Transverse colon (tissue), 3 donors: ENCODE data around the gene TBC1D16.

Experiments used
- EP300 ChIP-seq: sonication (generic); formaldehyde crosslinking; IDR thresholded peaks from one replicate; pipeline ENCODE4 v1.6.1; 2017; ENCODE audit warnings: antibody characterized with exemption, low read depth
- POLR2A ChIP-seq: fragments of 450-650 bp; IDR thresholded peaks from one replicate; pipeline ENCODE4 v1.6.1; 2016; ENCODE audit warnings: antibody characterized with exemption, mild to moderate bottlenecking, moderate library complexity
- TF ChIP-seq, protein P1 (sequence below), 5 experiments: fragments of 200-600 bp in 3 of 5; fragments of 450-650 bp in 2 of 5; sonication (generic) in 3 of 5; IDR thresholded peaks; 1 replicate in 2 of 5; 2 replicates in 3 of 5; pipeline ENCODE4 v1.5.1; 2016 to 2017; ENCODE audit warnings: antibody characterized with exemption in 5 of 5, inconsistent platforms in 3 of 5, mild to moderate bottlenecking in 2 of 5, moderate library complexity in 1 of 5

DNA sequence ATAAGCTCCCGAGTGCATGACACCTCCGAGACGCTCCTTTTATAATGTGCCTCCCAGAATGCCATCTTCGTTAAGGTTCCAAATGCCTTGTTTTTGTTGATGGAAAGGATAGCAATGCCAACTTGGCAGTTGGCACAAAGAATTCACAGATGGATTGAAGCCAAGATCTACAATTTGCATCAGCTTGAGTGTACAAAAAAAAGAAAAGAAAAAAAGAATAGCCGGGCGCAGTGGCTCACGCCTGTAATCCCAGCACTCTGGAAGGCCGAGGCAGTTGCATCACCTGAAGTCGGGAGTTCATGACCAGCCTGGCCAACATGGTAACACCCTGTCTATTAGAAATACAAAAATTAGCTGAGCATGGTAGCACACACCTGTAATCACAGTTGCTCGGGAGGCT, 7.6 kb downstream of the TBC1D16 start:
- TF ChIP-seq EP300 (no peak), POLR2A (no peak)
- TF ChIP-seq, protein P1, sequence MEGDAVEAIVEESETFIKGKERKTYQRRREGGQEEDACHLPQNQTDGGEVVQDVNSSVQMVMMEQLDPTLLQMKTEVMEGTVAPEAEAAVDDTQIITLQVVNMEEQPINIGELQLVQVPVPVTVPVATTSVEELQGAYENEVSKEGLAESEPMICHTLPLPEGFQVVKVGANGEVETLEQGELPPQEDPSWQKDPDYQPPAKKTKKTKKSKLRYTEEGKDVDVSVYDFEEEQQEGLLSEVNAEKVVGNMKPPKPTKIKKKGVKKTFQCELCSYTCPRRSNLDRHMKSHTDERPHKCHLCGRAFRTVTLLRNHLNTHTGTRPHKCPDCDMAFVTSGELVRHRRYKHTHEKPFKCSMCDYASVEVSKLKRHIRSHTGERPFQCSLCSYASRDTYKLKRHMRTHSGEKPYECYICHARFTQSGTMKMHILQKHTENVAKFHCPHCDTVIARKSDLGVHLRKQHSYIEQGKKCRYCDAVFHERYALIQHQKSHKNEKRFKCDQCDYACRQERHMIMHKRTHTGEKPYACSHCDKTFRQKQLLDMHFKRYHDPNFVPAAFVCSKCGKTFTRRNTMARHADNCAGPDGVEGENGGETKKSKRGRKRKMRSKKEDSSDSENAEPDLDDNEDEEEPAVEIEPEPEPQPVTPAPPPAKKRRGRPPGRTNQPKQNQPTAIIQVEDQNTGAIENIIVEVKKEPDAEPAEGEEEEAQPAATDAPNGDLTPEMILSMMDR (IDR thresholded peaks at IDR 0.05) = no peak
